ENCODE measurements around the gene LAMC3.

Gene LAMC3

GRCh38 chr9:131008563-131008908 lies 438 bp upstream of the LAMC3 start (continued):
- TF ChIP-seq ZNF565 (CRISPR knock-in tag; conservative IDR thresholded peaks at IDR 0.05; ENCODE audit: low read depth) (no peak), ESRRG (CRISPR knock-in tag; IDR thresholded peaks at IDR 0.05) (no peak), TSHZ2 (CRISPR knock-in tag; IDR thresholded peaks at IDR 0.05) (no peak), GLIS3 (CRISPR knock-in tag; IDR thresholded peaks at IDR 0.05) (no peak), TCF4 (CRISPR knock-in tag; IDR thresholded peaks at IDR 0.05; ENCODE audit: borderline replicate concordance) (no peak)

- TF ChIP-seq GLIS3 (CRISPR knock-in tag; IDR thresholded peaks at IDR 0.05) (no peak), SNAI2 (CRISPR knock-in tag; IDR thresholded peaks at IDR 0.05) (no peak), CSRNP3 (CRISPR knock-in tag; IDR thresholded peaks at IDR 0.05) (no peak), TSHZ2 (CRISPR knock-in tag; IDR thresholded peaks at IDR 0.05) (no peak), PATZ1 (CRISPR knock-in tag; IDR thresholded peaks at IDR 0.05; ENCODE audit: borderline replicate concordance) (no peak), ESRRG (CRISPR knock-in tag; IDR thresholded peaks at IDR 0.05) (no peak), ISL1 (CRISPR knock-in tag; IDR thresholded peaks at IDR 0.05) (no peak), ZFP30 (CRISPR knock-in tag; IDR thresholded peaks at IDR 0.05) (no peak), PPARA (CRISPR knock-in tag; IDR thresholded peaks at IDR 0.05; ENCODE audit: borderline replicate concordance) (no peak), TCF4 (CRISPR knock-in tag; IDR thresholded peaks at IDR 0.05; ENCODE audit: borderline replicate concordance) (no peak), ZNF8 (CRISPR knock-in tag; IDR thresholded peaks at IDR 0.05) (no peak), BACH2 (CRISPR knock-in tag; IDR thresholded peaks at IDR 0.05; ENCODE audit: borderline replicate concordance) (no peak), POU6F1 (CRISPR knock-in tag; IDR thresholded peaks at IDR 0.05; ENCODE audit: borderline replicate concordance, low read depth) (no peak), ZNF565 (CRISPR knock-in tag; conservative IDR thresholded peaks at IDR 0.05; ENCODE audit: low read depth) (no peak), RARB (CRISPR knock-in tag; IDR thresholded peaks at IDR 0.05) (no peak), OSR1 (CRISPR knock-in tag; IDR thresholded peaks at IDR 0.05) (no peak), ZC3H10 (CRISPR knock-in tag; IDR thresholded peaks at IDR 0.05) (no peak)
- ATAC-seq = no peak
These were observed 1.7 kb downstream of the LAMC3 start for GRCh38 chr9:131010482-131011273.
